ENCODE results near the gene MAP7D2. TPM values are rescaled to one million over a fixed set of nuclear protein-coding genes. Genes with fewer than 3 reads are reported as not detected.

The MAP7D2 gene
- total and polyA plus RNA-seq, 9 of the 15 experiments (the other 6 are each of a cell fraction or from before 2014, with no cell fraction given) = 0.01 to 0.04 (median 0.03) TPM; not detected in 4

GRCh38 chrX:20053537-20053936, 63.2 kb downstream of the MAP7D2 start:
- Histone ChIP-seq H3K9ac (ENCODE audit: insufficient read depth in 1 of 2, low read depth in 2 of 2, low read length in 2 of 2) (no peak overlapping the region), H3K4me3 (no peak overlapping the region), H3K27me3 (ENCODE audit: control insufficient read depth in 2 of 2, insufficient read depth in 2 of 2, low read length in 2 of 2) (peaks cover 0 to 12% of the 10 kb centered on the region in 2 experiments; a peak in 3 of 5 replicates), H3K4me1 (replicated peaks in 1 of 2; ENCODE audit: control insufficient read depth in 2 of 2, insufficient read depth in 2 of 2, low read length in 2 of 2) (no peaks in the 10 kb centered on the region), H3K79me2 (ENCODE audit: control insufficient read depth, insufficient read depth, low read length) (no peaks in the 10 kb centered on the region), H3K9me3 (replicated peaks; ENCODE audit: control insufficient read depth, insufficient read depth, low read depth, low read length) (no peaks in the 10 kb centered on the region), H2AFZ (ENCODE audit: low read depth, low read length) (no peak overlapping the region), H4K20me1 (replicated peaks; ENCODE audit: control insufficient read depth, insufficient read depth, low read length) (no peaks in the 10 kb centered on the region), H3K9me1 (ENCODE audit: control insufficient read depth, insufficient read depth, low read length) (no peaks in the 10 kb centered on the region), H3K27ac (ENCODE audit: extremely low read depth, low read depth, low read length) (no peak overlapping the region), H3K36me3 (ENCODE audit: control insufficient read depth, insufficient read depth, low read length) (no peaks in the 10 kb centered on the region), H3K4me2 (ENCODE audit: insufficient read depth, low read length) (no peak overlapping the region)
- ChIA-PET POLR2A (interaction anchor here (0.6 kb wide), 1 partner anchor 8 kb away, joined by 3 read pairs; no protein-coding TSS in a partner anchor), CTCF (ENCODE audit: low intra/inter-chr PET ratio) (no interaction called here)
- intact Hi-C loops (cut with micrococcal nuclease) = no loop called here
- DNase-seq (ENCODE audit: extremely low read depth in 1 of 4, low spot score in 3 of 4) = no peak
- BruUV-seq (replicated peaks) = no TSS peak
- in situ Hi-C loops (cut with MboI) = no loop called here
- TF ChIP-seq FOXP4 (CRISPR knock-in tag; IDR thresholded peaks at IDR 0.05; ENCODE audit: borderline replicate concordance) = no peak
- peak; percentile 49 for TF ChIP-seq ZNF316 (IDR thresholded peaks at IDR 0.05)
- peak; percentile 34; the same call in 1 of the 2 replicates for TF ChIP-seq MAFG (tag; conservative IDR thresholded peaks at IDR 0.05)
- no peak for ATAC-seq
- WGBS (ENCODE audit: insufficient coverage, low coverage, missing lambda C conversion rate) = 14% methylated on average over 2 of the region's 8 CpGs
- FAIRE-seq = no peak

- DNase-seq (ENCODE audit: extremely low read depth in 1 of 4, low spot score in 3 of 4) (no peak), FAIRE-seq (no peak)
- no peak overlapping the region for H2AFZ ChIP-seq (ENCODE audit: low read depth, low read length)
Measured at GRCh38 chrX:20046864-20047263, 69.8 kb downstream of the MAP7D2 start.

More at GRCh38 chrX:20046864-20047263, 69.8 kb downstream of the MAP7D2 start:
- Histone ChIP-seq H3K27ac (ENCODE audit: extremely low read depth, low read depth, low read length) (no peak overlapping the region), H3K36me3 (ENCODE audit: control insufficient read depth, insufficient read depth, low read length) (no peaks in the 10 kb centered on the region), H3K27me3 (ENCODE audit: control insufficient read depth in 2 of 2, insufficient read depth in 2 of 2, low read length in 2 of 2) (peaks cover 0 to 8% of the 10 kb centered on the region in 2 experiments; a peak in 1 of 5 replicates), H3K4me2 (ENCODE audit: insufficient read depth, low read length) (no peak overlapping the region), H3K4me3 (no peak overlapping the region), H3K9ac (ENCODE audit: insufficient read depth in 1 of 2, low read depth in 2 of 2, low read length in 2 of 2) (no peak overlapping the region), H3K9me1 (ENCODE audit: control insufficient read depth, insufficient read depth, low read length) (no peaks in the 10 kb centered on the region), H3K79me2 (ENCODE audit: control insufficient read depth, insufficient read depth, low read length) (no peaks in the 10 kb centered on the region), H3K4me1 (replicated peaks in 1 of 2; ENCODE audit: control insufficient read depth in 2 of 2, insufficient read depth in 2 of 2, low read length in 2 of 2) (no peaks in the 10 kb centered on the region), H4K20me1 (replicated peaks; ENCODE audit: control insufficient read depth, insufficient read depth, low read length) (no peaks in the 10 kb centered on the region), H3K9me3 (replicated peaks; ENCODE audit: control insufficient read depth, insufficient read depth, low read depth, low read length) (no peaks in the 10 kb centered on the region)
- no TSS peak for BruUV-seq (replicated peaks)
- CTCF ChIA-PET (ENCODE audit: low intra/inter-chr PET ratio) = no interaction called here
- in situ Hi-C loops (cut with MboI) = no loop called here
- 0% methylated on average over 4 of the region's 4 CpGs for WGBS (ENCODE audit: insufficient coverage, low coverage, missing lambda C conversion rate)
- TF ChIP-seq BACH1 (tag; IDR thresholded peaks at IDR 0.05) = no peak
- no peak for TF ChIP-seq NR2C1 (IDR thresholded peaks at IDR 0.05)
- no peak for TF ChIP-seq NR2C1 (tag; IDR thresholded peaks at IDR 0.05)
- TF ChIP-seq MECOM (CRISPR knock-in tag; IDR thresholded peaks at IDR 0.05) = no peak
- intact Hi-C loops (cut with micrococcal nuclease) = no loop called here
- no peak for ATAC-seq
- POLR2A ChIA-PET = no interaction called here
